Stimulated activated CD4-positive, alpha-beta T cell treated with anti-CD3 and anti-CD28 coated beads, Interleukin-15, amount 100 ng/mL, for 48 hours (primary cell): ENCODE results near the gene LNPEP.
"Not testable (repeated sequence)": the region's sequence is repeated elsewhere in the genome, so short reads cannot be mapped to it uniquely, and the experiment has no call there.

ENCODE experiments used
- DNase-seq, 2 donors: peaks; one replicate each; pipeline ENCODE4 v3.0.0-alpha.2; 2020; ENCODE audit warnings: low read depth in 2 of 2

LNPEP gene

DNA sequence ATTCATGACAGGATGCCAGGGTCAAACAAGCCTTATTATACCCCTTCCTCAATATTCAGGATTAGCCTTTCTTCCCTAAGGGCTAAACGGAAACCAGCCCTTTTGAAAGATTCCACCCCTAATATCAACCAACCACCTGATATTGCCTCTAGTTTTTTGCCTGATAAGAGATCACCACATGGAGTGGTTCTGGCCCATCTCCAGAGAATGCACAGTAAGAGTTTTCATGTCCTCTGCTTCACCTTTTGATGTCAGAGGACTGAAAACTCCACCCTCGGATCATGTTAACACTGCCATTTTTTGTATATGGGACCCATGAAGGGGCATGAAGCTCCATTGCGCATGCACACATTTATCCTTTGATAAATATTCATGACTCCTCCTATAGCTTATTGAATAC lies 5.8 kb upstream of the LNPEP start:
- no peak for DNase-seq

DNA sequence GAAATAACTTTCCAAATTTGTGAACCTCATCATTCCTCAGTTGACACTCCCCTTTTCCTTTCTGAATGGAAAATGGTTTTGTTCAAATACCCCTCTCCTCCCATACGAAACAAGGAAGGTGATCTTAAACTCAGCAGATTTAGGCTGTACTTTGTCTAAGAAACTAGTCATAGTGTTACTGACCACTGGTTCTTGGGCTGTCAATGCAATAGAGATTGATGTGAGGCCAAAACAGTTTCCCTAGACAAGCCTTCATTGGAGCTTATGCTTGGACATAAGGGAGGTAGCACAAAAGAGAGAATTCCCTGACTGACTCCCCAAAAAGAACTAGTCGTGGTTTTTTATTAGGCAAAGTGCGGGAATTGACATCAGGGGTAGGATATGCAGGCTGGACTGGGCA lies 5.3 kb upstream of the LNPEP start:
- no peak for DNase-seq

DNA sequence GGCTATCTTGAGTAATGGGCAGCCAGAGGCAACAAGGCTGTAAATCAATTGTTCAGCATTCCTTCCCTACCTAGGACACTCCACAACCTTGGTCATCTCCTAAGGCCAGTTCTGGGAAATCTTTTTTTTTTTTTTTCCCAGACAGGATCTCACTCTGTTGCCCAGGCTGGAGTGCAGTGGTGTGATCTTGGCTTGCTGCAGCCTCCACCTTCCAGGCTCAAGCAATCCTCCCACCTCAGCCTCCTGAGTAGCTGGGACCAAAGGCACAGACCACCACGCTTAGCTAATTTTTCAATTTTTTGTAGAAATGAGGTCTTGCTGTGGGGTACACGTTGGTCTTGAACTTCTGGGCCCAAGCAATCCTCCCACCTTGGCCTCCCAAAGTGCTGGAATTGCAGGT lies 4.8 kb upstream of the LNPEP start:
- DNase-seq, result not testable (repeated sequence)

DNA sequence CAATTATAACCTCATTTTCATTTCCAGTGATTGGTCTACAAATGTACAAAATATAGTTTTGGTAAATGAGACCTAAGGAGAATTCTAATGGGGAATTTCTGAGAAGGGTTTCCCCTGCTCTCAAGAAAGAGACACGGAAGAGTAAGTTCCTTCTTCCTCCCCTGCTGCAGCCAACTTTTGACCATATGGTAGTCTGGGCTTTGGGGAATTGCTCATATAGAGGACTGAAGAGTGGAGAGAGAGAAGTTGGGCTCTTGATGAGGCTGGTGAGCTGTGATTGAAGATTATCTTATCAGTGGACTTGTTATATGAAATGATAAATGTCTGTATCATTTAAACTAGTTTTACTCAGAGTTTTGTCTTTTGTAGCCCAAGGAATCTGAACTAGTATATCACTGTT lies 4.3 kb upstream of the LNPEP start:
- DNase-seq, result no peak

DNA sequence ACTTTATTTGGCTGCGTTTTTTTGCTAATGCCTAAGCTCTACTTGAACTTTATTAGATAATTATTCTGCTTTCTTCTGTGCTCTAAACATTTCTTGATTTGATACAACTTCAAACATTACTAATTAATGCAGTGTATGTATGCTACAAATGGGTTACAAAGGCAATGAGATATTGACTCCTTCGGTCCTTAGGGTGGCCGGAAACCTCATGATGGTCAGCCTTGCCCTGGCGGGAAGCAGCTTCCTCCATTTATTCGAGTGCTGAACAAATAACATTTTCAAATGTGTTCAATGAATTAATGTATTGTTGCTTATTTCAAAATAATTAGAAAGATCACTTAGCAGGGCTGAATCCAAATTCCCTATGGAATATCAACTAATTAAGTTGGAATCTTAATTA lies 3.9 kb upstream of the LNPEP start:
- DNase-seq, result no peak

DNA sequence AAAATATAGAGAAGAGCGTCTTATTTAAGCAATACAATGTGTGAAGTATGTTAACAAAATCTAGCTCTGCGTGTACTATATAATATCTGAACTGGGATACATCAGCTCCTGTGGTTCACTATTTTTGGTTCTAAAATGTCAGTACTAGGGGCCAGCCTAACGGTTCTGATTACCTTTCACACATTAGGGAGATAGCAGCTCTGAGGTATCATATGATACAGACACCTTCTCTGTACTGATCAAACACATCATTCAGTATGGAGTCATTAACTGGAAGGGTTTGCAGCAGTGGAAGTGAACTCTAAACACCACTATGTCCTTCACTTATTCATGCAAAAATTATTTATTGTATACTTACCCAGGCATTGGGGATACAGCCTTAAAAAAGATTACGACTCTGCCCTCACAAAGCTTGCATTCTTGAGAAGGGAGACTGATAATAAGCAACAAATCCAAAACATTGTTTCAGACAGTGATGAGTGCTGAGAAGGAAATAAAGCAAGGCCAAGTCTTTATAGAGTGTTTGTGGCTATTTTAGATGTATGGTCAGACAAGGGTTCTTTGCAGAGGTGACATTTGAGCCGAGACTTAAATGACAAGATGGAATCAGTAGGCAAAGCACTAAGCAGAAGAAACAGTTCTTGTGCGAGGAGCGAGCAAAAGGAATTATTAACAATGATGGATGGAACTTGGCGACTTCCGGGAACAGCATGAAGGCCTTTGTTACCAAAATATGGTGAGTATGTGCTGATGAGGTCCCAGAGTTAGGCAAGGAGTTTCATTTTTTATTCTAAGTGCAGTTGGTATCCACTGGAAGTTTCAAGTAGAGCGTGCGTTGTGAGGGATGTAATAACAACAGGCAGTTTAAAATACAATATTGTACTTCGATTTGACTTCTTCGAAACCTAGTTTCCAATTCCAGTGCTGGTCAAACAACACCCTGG lies 1.8 kb upstream of the LNPEP start:
- no peak for DNase-seq

DNA sequence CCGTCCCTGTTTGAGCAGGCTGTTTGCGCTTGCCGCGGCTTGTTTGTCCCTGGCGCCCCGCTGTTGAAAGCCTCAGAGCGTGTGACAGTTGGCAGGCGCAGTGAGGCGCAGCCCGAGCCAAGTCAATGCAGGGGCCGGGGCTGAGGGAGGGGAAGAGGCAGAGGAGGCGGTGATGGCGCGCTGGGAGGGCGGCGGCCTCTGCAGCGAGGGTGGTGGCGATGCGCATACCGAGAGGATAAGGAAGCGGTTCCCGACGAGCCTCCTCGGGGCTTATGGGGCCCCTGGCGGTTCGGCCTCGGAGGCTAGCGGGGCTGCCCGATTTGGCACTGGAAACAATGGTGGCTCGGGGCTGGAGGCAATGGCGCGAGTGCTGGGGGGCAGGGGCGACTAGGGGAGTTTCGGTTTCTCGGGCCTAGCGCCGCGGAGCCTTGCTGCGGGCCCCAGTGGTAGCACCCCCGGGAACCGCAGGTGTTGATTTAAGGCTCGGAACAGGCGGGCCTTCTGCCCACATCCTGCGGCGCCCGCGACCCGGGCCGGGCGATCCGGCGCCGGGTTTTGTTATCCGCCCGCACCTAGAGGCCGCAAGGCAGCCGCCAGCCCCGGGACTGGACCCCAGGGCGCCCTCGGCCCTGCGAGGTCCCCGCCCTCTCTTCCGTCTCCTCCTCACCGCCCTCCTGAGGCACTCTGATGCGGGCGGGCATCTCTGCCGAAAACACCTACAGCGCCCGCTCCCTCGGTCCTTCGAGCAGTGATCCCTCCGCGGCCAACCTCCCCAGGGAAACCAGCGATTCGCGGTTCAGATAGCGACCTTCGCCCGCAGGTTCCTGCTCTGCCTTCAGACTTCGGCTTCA lies 947 bp upstream of the LNPEP start:
- peak; percentile 87 to 90 for DNase-seq

DNA sequence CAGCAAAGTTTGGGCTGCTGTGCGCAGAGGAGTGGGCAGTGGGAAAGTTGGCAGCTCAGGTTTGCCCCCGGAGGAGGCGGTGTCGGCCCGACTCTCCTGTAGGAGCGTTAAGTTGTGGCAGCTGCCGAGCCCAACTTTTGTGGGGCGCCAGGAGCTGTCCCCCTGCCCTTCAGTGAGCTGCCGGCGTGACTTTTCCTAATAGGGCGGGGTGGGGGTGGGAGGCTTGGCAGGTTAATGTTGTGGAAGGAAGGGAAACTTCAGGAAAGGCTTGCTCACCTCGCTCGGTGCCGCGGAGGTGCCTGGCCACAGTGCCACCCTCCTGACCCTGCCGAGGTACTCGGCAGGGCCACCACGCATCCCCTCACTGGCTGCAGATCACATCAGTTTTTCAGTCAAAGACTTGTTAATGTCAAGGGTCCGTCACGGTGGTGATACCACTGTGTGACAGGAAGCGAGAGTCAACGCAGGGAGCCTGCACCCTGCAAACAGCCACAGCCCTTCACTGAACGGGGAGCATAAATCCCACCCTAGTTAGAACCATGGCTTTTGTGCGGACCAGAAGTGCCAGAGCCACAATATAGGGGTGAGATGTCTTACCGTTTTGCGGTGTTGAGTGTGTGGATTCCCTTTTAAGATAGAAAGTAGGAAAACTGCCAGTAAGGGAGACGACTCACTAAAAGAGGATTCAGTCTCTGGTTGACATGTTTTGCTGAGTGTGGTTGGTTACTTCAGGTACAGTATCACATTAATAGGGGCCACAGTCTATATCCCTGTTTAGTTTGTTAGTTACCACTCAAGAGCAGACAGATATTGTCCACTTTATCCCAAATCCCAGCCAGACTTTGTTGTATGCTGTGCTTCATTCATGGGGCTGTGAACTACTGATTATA lies 796 bp downstream of the LNPEP start:
- DNase-seq, result peak in 1 of 2 donors; percentile 36

DNA sequence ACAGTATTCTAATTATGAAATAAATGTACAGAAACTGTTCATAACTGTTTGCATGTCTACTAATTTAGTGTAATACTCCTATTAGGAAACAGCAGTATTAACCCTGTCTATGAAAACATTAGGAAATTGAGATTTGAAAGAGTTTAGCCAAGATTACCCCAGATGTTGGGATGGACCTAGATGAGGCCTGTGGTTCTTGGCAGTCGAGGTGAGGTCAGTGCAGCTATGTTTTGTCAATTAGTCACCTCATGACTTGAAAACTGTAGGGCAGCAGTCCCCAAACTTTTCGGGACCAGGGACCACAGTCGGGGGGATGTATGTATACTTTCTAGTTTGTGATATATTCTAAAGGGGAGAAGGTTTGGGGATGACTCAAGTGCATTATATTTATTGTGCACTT lies 4.7 kb downstream of the LNPEP start:
- DNase-seq, result no peak

DNA sequence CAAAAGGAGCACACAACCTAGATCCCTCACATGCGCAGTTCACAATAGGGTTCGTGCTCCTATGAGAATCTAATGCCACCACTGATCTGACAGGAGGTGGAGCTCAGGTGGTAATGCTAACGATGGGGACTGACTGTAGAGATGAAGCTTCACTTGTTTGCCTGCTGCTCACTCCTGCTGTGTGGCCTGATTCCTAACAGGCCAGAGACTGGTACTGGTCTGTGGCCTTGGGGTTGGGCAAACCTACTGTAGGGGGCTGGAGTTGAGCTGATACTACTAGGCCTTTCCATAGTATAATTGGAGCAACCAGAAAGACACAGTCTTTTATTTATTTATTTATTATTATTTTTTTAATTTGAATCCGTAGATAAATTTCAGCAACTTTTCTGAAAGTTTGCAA lies 5.3 kb downstream of the LNPEP start:
- no peak for DNase-seq

DNA sequence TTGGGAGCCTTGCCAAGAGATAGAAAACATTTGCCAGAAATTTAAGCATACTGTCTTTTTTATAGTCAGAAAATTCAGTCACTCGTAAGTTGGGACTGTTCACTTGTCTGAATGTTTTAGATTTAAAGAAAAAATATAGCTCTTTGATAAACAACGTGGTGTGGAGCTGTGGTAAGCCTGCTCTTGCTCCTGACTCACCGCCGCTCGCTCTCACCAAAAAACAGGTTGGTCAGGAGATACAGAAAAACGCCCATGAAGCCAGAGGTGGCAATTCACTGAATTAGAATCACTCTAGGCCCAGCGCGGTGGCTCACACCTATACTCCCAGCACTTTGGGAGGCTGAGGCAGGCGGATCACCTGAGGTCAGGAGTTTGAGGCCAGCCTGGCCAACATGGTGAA lies 6.2 kb downstream of the LNPEP start:
- no peak for DNase-seq

DNA sequence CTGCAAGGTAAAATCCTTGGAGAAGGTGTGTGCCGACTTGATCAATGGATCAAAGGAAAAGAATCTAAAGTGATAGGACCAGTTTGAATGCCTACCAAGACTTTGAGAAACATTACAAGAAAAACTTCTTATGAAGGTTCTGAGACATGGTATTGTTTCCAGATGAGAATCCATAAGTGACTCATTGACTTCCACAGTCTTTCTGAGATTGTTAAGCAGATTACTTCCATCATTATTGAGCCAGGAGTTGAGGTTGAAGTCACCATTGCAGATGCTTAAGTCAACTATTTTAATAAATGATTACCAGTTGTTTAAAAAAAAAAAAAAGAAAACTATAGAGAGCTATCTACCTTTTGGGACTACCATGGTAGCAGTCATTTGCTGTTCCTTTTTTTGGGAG lies 7.0 kb downstream of the LNPEP start:
- DNase-seq, result no peak

DNA sequence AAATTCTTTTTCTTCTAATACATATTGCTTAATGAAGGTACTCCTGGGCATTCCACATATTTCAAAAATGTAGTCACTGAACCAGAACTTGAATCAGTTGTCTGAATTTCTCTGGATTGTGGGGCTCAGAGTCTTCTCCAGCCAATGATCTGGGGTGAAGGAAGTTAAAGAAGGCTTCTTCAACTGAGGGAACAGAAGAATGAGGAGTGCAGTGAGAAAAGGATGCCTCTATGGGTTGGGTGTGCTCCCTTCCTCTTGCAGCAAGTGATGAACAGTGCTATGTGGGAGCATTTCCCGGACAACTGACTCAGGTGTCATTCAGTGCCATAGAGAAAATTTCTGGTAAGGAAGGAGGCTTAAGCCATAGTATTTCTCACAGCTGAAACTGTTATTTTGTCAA lies 7.9 kb downstream of the LNPEP start:
- no peak for DNase-seq

DNA sequence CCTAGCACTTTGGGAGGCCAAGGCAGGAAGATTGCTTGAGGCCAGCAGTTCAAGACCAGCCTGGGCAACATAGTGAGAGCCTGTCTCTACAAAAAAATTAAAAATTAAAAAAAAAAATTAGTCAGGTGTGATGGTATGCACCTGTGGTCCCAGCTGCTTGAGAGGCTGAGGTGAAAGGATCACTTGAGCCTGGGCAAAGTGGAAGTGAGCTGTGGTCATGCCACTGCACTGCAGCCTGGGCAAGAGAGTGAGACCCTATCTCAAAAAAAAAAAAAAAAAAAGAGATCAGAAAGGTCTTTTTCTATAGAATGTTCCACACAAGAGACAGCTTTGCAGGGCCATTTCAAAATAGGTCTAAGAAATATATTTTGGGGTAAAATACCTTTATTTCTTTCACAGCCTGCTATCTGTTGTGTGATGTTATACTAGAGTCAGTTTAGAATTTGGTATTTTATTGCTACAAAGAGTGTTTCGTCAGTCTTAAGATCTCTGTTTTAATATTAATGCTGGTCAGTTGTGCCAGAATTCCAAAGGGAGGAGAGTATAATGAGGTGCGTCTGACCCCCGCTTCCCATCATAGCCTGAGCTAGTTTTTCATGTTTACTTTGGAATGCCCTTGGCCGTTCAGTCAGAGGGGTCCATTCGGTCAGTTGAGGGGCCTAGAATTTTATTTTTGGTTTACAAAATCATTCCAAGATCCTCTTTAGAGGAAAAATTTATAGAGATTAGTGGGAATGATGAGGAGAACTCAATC lies 9.4 kb downstream of the LNPEP start:
- no peak for DNase-seq

DNA sequence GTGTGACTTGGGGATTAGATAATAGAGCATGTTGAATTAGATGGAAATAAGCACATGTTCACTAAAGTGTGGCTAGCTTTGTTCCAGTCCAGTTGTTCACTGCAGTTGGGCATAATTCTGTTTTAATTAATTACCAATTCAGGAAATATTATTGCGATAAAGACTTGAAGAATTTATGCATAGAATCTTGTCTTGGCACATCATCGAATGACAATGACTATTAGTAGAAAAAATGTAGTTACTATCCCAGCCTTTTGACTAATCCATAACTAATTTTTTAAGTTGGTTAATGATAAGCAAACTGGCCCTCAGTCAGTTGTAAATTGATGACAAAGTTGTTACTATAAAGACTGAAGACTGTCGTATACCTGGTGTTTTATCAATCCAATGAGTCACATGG lies 10.5 kb downstream of the LNPEP start:
- no peak for DNase-seq

DNA sequence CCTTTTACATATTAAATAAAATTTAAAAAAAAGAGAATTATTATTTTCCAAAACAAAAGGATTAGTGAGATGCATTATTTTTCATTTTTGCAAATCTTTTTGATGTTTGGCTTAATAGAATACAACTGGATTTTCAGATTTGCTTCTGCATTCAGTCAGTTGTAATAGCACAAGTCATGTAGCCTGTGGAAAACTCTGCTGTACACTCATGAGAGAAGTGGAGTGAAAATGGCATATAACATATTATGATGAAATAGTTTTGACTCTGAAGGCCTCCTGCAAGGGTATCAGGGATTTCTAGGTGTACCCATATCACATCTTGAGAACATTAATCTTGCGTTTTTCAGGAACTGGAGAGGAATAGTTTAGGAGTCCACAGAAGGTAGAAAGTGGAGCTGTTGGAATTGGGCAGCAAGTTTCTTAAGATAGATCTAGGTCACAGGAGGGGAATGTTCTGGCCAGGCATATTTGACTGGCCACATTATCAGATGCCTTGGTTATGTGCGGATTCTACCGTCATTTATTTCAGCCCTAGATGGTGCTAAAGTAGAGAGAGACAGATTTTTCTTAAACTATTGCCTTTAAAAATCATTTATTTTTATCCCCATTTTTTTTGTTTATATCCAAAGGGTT lies 16.4 kb downstream of the LNPEP start:
- no peak for DNase-seq

DNA sequence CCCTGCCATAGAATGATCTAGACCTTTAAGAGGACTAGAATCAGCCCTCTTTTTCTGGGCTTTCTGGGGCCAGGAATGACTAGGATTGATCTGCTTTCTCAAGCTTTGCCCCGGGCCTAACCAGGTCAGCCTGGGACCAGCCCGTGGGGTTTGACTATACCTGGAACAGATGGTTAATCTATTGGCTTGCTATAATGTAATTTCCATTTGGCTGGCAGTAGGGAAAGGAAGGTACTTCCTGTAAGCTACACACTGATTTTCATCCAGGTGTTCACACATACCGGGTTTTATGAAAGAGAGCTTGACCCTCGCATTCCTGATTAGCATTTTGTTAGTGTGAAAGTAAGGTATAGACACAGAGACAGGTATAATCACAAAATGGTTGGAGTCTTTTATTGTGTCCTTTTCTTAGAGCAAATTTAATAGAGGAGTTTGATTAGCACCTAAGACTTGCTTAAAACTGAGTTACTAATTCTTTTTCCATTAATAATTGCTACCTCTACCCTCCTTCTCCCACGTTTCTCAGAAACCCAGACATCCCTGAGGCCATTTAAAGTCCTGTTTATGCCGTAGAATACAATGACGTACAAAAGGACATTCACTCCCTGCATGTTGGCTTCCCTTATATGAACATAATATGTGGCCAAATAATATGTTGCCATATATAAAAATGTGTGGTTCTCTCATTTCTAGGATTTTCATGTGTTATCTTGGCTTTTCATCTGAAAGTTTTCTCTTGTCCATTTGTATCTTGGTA lies 17.3 kb downstream of the LNPEP start:
- DNase-seq, result no peak

DNA sequence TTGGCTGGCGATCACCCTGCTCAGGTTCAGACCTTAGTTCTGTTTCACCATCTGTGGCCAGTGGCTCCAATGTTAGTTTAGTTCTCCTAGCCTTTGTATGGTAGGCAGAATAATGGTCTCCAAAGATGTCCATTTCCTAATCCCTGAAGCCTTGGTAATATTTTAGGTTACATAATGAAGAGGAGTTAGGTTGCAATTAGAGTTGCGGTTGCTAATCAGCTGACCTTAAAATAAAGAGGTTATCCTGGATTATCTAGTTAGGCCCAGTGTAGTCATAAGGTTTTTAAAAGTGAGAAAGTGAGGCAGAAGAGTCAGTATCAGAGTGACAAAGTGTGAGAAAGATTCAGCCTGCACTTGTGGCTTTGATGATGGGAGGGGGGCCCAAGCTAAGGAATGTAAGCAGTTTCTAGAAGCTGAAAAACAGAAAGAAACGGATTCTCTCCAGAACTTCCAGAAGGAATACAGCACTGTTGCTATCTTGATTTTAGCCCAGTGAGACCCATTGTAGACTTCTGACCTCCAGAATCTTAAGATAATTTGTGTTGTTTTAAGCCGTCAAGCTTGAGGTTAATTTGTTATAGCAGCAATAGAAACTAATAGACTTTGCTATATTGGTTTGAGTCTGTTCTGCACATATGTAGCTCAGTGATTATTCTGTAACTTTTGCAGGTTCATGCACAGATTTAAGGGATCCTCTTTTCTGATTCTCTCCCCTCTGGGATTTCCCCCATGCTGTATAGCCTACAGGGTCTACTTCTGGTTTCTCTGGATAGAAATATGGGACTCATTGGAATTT lies 21.6 kb downstream of the LNPEP start:
- no peak for DNase-seq

DNA sequence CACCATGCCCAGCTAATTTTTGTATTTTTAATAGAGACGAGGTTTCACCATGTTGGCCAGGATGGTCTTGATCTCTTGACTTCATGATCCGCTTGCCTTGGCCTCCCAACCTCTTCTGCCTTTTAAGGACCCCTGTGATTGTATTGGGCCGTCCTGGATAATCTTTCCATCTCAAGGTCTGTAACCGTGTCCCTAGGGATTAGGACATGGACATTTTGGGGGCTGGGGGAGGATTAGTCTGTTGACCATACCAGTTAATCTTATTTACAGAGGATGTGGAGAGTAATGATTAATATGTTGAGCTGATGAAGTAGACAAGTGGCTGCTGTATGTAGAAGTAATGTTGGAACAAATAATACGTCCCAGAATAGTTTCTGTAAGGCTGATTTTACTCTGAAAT lies 23.1 kb downstream of the LNPEP start:
- DNase-seq, result no peak
